GM18519 (cell line): Measurements from ENCODE around the gene TRAF2.
A peak's percentile ranks its signal among the peaks of the same experiment; 100 is the strongest.

ENCODE experiments used
- ATAC-seq: cut with Tn5 transposase; IDR thresholded peaks from one replicate; pipeline ENCODE4 v1.9.1; 2021; ENCODE audit warnings: mild to moderate bottlenecking, moderate library complexity; ENCODE audit not compliant: unreplicated experiment, low FRiP score

TRAF2 gene

DNA sequence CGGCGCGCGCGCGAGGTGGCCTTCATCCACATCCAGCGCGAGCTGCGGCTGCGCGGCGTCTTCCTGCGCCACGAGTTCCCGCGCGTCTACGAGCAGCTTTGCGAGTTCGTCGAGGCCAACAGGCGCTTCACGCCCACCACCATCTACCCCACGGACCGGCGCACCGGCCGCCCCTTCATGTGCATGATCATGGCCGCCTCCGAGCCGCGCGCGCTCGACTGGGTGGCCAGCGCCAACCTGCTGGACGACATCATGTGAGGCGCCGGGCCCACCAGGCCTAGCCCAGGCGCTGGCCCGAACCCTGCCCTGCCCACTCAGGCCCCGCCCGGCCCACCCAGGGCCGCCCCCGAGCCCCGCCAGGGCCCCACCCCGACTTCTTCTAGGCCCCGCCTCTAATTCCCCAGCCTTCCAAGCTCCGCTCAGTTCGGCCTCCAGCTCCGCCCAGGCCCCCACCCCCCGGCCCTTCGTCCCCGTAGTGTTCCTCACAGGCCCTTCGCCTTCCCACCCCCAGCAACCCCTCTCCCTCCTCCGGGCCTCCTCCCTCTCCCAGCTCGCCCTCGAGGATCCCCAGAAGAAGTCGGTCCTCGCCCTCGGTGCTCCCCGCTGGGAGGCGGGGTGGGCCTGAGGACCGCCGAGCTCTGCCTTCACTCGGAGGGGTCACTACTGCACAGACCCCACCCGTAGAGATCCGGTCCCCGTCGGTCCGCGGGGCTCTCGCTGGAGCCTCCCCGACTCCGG lies 39.1 kb upstream of the TRAF2 start:
- no peak for ATAC-seq

DNA sequence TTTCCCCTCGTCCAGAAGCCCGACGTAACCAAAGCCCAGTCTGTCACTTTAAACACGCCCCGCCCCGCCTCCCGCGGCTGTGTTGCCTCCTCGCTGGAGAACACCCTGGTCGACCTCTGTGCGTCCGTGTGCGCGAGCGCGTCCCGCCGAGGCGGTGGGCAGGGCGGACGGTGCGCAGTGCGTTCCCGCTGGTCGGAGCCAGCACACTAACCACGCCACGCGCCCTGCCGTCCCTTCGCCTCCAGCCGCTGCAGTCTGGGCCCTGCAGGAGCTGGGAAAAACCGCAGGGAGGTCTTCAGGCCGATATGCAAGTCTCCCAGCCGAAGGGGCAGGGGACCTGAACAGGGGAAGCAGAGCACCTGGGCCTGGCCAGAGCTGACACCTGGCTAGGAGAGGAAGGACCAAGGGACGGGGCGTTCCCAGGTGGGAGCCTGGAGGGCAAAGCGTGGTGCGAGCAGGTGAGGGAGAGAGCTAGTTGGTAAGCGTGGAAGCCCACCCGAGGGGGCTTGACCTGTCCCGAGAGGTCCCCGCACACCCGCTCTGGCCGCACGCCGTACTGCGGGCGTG lies 38.4 kb upstream of the TRAF2 start:
- ATAC-seq: no peak

DNA sequence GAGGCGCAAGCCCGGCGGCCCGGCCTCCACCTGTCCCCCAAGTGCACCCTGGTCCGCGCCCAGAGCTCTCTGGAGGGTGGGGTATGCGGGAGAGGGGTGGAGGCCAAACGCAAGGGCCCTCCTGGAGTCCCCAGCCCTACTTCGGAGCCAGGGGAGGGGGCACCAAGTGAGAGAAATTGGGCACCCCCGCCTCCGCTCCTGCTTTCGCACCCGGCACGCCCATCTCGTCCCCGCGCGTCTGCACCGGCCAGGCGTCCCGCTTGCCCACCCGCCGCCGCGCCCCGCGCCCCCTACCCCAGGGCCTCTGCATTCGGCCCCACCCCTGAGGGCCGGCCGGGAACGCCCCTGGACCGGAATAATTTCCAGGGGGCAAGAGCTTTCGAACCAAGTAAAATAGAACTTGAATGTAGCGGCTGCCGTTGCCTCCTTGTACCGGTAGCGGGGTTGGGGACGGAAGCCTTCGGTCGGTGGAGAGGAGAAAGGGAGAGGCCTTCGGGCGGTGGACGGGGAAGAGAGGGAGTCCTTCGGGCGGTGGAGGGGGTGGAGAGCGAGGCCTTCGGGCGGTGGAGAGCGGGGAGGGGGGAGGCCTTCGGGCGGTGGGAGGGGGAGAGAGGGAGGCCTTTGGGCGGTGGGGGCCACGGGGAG lies 37.8 kb upstream of the TRAF2 start:
- no peak for ATAC-seq

DNA sequence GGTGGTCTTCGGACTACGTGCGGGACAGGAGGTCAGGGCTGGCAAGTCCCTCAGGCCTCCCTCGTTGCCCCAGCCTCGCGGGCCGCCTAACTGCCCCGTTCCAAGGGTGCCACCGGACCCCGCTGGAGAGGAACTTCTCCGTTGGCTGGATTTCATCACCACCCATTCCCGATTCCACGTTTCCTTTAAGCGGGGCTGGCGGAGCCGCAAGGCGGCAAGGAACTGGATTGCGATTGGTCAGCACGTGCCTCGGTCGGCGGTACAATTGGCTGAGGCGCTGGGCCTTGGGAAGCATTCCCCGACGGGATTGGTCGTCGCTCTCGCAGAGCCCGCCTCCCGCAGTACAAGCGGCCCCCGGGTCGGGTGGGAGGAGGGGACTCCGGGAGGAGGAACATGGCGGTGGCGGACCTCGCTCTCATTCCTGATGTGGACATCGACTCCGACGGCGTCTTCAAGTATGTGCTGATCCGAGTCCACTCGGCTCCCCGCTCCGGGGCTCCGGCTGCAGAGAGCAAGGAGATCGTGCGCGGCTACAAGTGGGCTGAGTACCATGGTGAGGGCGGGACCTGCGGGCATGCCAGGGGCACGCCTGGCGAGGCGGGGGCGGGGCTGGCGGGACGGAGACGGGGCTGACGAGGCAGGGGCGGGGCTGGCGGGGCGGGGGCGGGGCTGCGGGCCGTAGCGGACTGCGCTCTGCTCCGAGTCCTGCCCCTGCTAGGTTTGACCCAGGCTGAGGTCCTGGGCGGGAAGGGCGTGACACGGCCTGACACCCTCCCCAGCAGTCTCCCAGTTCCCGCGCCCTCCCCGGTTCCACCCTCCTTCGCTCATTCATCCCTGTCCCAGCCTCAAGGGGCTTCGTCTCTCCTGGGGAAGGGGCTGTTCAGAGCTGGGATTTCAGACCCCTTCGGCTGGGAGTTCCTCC lies 37.0 kb upstream of the TRAF2 start, which contains the start of gene PHPT1:
PHPT1 (plus strand) TSS at position 372 of the 922 bp plus-strand sequence; CDS start at position 394, 22 bp downstream.
- peak; percentile 68 for ATAC-seq

DNA sequence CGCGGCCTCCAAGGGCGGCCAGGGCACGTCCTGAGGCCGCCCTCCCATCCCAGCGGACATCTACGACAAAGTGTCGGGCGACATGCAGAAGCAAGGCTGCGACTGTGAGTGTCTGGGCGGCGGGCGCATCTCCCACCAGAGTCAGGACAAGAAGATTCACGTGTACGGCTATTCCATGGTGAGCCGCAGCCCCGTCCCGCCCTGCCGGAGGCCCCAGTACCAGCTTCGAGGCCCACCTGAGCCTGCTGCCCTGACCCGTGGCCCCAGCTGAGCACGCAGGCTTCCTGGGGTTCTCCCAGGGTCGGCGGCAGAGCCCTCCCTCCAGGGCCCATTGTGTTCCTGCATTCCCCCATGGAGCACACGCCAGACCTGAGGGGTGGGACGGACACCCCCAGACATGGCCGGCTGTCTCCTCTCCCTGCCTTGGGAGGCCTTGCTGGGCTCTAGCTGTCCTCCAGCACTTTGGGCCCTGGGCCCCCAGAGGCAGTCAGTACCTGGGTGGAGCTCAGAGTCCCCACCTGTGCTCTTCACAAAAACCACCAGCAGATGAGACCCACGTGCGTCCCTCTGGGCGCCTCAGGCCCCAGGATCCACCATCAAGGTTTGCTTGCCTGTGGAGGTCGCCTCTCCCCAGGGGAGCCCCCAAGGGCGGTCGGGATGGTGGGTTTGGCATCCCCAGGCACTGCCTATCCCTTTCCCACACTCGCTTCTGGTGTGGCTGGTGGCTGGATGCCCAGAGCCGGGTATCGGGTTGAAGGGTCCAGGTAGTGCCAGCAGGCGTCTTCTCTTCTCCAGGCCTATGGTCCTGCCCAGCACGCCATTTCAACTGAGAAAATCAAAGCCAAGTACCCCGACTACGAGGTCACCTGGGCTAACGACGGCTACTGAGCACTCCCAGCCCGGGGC lies 36.1 kb upstream of the TRAF2 start:
- no peak for ATAC-seq

DNA sequence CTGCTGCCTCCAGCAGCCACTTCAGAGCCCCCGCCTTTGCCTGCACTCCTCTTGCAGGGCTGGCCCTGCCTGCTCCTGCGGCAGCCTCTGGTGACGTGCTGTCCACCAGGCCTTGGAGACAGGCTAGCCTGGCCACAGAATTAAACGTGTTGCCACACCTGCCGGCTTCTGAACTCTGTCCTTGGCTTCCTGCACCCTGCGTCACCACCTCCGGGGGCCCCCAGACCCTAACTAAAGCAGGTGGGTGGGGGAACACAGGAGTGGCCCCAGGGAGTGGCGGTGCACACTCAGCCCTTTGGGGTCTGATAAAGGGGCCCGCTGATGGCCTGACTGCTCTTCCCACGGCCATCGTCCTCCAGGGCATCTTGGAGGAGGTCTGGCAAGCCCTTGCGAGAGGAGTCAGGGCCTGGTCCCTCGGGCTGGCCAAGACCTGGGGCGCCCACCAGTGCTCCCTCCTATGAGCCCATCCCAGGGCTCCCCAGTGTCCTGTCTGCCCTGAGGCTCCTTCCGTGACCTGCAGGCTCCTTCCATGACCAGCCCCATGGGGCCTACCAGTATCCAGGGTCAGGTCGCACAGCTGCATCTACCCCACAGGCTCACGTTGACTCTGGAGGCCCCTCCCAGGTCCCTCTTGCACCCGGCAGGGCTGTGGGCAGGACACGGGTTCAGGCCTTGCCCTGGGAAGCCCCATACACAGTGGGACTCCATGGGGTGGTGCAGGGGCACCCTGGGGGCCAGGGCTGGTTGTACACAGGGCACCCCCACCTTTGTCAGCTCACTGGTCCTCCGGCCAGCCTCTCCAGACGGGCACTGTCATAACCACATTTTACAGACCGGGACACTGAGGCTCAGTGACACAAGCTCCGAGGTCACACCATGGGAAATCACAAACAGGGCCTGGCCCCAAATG lies 35.2 kb upstream of the TRAF2 start:
- no peak for ATAC-seq

DNA sequence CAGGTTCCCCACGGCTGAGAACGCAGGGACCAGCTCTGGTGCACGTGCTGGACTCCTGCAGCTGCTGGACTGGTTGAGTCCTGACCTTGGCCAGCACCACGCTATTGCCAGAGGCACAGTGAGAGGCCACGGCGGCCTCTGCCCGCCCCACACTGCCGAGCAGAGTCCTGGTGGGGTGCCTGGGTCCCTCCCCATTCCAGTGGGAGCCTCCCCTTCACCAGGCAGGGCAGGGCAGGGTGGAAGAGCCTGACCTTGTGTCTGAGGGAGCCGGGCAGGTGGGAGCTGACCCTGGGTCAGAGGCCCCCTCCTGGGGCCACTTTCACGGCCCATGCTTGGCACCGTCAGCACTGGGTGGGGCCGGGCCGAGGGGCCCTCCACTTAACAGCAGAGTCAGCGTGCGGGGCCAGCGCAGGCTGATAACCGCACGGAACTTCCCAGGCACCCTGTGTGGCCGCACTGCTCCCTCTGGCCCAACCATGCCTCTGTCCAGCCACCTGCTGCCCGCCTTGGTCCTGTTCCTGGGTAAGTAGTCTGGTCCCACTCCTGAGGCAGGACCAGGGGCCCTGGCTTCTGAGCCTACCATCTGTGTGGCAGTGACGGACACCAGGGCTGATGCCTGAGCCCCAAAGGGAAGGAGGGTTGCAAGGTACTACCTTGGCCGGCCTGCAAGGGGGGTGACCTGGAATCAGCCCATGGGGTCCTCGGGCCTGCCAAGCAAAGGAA lies 34.2 kb upstream of the TRAF2 start, which contains the start of gene MAMDC4:
MAMDC4 (plus strand) TSS at position 406 of the 723 bp plus-strand sequence; CDS start at position 477, 71 bp downstream.
- no peak for ATAC-seq

DNA sequence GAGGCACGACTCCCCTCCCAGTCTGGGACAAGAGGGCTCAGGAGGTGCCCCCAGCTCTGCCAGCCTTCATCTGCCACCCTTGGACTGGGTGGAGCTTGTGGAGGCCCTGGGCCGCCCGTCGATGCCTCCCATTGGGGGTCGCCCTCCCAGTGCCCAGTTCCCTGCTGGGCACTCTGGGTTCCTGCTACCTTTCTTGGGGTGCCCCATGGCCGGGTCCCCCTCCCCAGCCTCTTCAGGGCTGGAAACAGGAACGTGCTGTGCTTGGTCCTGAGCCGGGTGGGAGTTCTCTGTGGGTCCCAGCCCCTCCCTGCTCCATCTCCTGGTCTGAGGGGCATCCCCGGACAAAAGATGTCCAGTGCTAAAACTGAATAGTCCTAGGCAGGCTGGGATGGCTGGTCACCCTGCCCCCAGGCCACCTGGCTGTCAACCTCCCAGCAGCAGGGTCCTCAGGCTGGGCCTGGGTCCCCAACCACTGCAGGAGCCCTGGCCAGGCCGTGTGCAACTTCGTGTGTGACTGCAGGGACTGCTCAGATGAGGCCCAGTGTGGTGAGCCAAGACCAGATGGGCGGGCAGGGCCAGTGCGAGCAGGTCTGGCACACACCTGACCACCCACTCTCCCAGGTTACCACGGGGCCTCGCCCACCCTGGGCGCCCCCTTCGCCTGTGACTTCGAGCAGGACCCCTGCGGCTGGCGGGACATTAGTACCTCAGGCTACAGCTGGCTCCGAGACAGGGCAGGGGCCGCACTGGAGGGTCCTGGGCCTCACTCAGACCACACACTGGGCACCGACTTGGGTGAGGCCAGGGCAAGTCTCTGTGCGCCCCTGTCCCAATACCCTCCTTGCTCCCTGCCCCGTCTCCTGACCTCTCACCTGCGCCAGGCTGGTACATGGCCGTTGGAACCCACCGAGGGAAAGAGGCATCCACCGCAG lies 33.4 kb upstream of the TRAF2 start:
- no peak for ATAC-seq

DNA sequence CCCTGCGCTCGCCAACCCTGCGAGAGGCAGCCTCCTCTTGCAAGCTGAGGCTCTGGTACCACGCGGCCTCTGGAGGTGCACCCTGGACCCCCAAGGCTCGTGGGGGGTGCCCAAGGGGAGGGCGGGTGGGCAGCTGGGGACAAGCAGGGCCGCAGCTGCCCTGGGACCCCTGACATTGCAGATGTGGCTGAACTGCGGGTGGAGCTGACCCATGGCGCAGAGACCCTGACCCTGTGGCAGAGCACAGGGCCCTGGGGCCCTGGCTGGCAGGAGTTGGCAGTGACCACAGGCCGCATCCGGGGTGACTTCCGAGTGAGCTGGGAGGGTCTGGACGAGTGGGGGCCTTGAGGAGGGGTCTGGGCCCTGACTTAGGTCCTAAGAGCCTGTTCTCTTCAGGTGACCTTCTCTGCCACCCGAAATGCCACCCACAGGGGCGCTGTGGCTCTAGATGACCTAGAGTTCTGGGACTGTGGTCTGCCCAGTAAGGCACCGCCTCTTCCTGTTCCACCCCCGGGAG lies 32.7 kb upstream of the TRAF2 start:
- no peak for ATAC-seq

DNA sequence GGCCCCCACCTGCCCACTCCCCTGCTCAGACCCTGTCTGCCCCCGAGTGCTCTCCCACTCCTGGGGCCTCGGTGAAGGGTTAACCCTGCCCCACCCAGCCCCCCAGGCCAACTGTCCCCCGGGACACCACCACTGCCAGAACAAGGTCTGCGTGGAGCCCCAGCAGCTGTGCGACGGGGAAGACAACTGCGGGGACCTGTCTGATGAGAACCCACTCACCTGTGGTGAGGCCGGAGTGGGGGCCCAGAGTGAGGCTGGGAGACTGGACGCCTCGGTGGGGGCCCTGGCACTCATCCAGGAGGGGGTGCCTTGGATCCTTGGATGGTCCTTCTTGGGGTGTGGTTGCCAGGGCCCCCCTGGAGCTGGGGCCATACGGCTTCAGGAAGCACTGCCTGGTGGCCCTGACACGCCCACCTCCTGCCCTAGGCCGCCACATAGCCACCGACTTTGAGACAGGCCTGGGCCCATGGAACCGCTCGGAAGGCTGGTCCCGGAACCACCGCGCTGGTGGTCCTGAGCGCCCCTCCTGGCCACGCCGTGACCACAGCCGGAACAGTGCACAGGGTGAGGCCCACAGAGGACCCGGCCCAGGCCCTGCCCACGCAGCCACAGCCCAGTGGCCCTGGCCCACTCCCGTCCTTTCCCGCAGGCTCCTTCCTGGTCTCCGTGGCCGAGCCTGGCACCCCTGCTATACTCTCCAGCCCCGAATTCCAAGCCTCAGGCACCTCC lies 32.0 kb upstream of the TRAF2 start:
- ATAC-seq: no peak

DNA sequence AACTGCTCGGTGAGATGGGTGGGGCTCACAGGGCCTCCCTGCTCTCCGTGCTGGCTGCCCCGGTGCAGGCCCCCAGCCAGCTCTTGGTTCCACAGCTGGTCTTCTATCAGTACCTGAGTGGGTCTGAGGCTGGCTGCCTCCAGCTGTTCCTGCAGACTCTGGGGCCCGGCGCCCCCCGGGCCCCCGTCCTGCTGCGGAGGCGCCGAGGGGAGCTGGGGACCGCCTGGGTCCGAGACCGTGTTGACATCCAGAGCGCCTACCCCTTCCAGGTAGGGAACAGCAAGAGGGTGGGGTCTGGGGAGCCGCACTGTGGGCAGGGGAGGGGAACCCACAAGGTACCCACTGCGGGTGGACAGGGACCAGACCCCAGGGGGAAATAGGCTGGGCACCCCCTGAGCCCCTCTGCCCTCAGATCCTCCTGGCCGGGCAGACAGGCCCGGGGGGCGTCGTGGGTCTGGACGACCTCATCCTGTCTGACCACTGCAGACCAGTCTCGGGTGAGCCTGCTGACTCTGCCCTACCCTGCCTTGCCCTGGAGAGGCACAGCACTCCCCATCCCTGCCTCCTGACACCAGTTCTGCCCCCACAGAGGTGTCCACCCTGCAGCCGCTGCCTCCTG lies 31.4 kb upstream of the TRAF2 start:
- no peak for ATAC-seq

DNA sequence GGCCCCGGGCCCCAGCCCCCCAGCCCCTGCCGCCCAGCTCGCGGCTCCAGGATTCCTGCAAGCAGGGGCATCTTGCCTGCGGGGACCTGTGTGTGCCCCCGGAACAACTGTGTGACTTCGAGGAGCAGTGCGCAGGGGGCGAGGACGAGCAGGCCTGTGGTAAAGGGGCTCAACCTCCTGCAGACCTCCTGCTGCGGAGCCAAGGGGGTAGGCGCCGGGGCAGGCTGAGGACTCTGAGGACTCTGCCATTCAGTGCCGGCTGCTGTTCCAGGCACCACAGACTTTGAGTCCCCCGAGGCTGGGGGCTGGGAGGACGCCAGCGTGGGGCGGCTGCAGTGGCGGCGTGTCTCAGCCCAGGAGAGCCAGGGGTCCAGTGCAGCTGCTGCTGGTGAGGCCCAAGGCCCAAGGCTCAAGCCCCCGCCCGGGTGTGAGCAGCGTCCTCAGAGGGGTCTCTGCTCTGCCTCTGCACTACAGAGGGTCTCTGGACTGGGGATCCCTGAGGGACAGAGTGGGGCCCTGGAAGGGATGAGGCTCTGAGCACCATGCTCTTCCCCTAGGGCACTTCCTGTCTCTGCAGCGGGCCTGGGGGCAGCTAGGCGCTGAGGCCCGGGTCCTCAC lies 30.7 kb upstream of the TRAF2 start:
- no peak for ATAC-seq

DNA sequence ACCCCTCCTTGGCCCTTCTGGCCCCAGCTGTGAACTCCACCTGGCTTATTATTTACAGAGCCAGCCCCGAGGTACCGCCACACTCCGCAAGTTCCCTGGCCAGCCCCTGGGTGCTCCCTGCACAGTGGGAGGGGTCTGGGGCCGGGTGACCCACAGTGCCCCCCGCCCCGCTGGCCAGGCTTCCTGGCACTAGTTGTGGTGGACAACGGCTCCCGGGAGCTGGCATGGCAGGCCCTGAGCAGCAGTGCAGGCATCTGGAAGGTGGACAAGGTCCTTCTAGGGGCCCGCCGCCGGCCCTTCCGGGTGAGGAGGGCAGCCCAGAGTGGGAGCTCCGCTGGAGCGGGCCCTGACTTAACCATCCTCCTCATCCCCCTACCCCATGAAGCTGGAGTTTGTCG lies 30.2 kb upstream of the TRAF2 start:
- ATAC-seq: no peak

DNA sequence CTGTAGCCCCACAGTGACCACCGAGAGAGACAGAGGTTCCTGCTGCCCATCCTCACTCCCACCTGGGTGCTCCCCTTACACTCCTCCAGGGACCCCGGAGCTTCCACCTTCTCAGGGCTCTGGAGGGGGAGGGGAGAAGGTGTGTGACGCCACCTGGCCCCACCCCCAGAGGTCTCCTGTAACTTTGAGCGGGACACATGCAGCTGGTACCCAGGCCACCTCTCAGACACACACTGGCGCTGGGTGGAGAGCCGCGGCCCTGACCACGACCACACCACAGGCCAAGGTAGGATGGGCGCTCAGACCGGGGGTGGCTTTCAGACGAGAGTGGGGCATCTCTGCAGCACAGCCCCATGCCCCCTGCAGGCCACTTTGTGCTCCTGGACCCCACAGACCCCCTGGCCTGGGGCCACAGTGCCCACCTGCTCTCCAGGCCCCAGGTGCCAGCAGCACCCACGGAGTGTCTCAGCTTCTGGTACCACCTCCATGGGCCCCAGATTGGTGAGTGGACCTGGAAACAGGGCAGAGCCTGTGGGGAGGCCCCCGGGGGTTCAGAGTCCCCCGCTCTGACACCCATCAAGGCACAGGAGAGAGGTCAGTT lies 29.7 kb upstream of the TRAF2 start:
- ATAC-seq: no peak

DNA sequence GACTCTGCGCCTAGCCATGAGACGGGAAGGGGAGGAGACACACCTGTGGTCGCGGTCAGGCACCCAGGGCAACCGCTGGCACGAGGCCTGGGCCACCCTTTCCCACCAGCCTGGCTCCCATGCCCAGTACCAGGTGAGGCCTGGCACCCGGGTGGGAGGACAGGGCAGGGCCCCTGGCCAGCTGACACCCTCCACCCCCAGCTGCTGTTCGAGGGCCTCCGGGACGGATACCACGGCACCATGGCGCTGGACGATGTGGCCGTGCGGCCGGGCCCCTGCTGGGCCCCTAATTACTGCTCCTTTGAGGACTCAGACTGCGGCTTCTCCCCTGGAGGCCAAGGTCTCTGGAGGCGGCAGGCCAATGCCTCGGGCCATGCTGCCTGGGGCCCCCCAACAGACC lies 29.1 kb upstream of the TRAF2 start:
- ATAC-seq: no peak
